Measurements from ENCODE around the gene UBIAD1. TPM values are rescaled to one million over a fixed set of nuclear protein-coding genes. Genes with fewer than 3 reads are reported as not detected.
"Not testable (repeated sequence)": the region's sequence is repeated elsewhere in the genome, so short reads cannot be mapped to it uniquely, and the experiment has no call there.

The UBIAD1 gene
- total RNA-seq, 1 experiment from 2014 or later: 17.0 TPM

DNA sequence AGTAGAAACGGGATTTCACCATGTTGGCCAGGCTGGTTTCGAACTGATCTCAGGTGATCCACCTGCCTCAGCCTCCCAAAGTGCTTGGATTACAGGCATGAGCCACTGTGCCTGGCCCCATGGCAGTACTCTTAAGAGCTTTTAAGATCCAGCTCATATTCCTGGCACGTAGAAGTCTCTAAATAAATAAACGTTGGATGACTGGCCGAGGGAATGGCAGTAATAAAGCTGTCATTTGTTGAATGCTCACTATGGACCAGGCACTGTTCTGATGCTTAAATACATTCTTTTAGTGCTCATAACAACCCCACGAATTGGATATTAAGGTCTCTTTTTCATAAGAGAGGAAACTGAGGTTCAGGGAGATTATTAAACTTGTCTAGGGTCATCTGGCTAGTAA is 20.9 kb downstream of the UBIAD1 start:
- no peak overlapping the region for H3K4me3 Mint-ChIP-seq (ENCODE audit: unreplicated experiment)
- H3K36me3 Mint-ChIP-seq (ENCODE audit: insufficient read depth, unreplicated experiment): no peaks in the 10 kb centered on the region
- no peaks in the 10 kb centered on the region for H3K27me3 Mint-ChIP-seq (ENCODE audit: insufficient read depth, unreplicated experiment)
- DNase-seq: no peak
- no peak for TF ChIP-seq CTCF (IDR thresholded peaks at IDR 0.05; ENCODE audit: insufficient read depth in 1 of 2, low read depth in 1 of 2, low read length in 1 of 2, severe bottlenecking in 1 of 2, unreplicated experiment in 1 of 2)
- intact Hi-C loops (cut with micrococcal nuclease; ENCODE audit: unreplicated experiment): no loop called here
- Histone ChIP-seq H3K9me3 (no peaks in the 10 kb centered on the region), H3K27me3 (replicated peaks; ENCODE audit: control insufficient read depth, insufficient read depth, low read length) (no peaks in the 10 kb centered on the region), H3K4me1 (no peaks in the 10 kb centered on the region; the same call in 1 of the 2 replicates), H3K36me3 (ENCODE audit: control insufficient read depth, insufficient read depth, low read length) (no peaks in the 10 kb centered on the region), H3K4me3 (ENCODE audit: low read depth, low read length) (no peak overlapping the region)
- BruUV-seq (replicated peaks): no TSS peak
- POLR2A ChIA-PET: no interaction called here
- CTCF ChIA-PET: no interaction called here
- H3K27ac Mint-ChIP-seq (ENCODE audit: unreplicated experiment): no peak overlapping the region
- no peaks in the 10 kb centered on the region for H3K9me3 Mint-ChIP-seq (ENCODE audit: unreplicated experiment)
- no peaks in the 10 kb centered on the region for H3K4me1 Mint-ChIP-seq (ENCODE audit: low read depth, unreplicated experiment)

- Histone ChIP-seq H3K4me1 (no peaks in the 10 kb centered on the region; the same call in 1 of the 2 replicates), H3K36me3 (ENCODE audit: control insufficient read depth, insufficient read depth, low read length) (no peaks in the 10 kb centered on the region), H3K27me3 (replicated peaks; ENCODE audit: control insufficient read depth, insufficient read depth, low read length) (no peaks in the 10 kb centered on the region), H3K4me3 (ENCODE audit: low read depth, low read length) (no peak overlapping the region), H3K9me3 (no peaks in the 10 kb centered on the region)
- no TSS peak for BruUV-seq (replicated peaks)
- Mint-ChIP-seq H3K27me3 (ENCODE audit: insufficient read depth, unreplicated experiment) (no peaks in the 10 kb centered on the region), H3K4me1 (ENCODE audit: low read depth, unreplicated experiment) (no peaks in the 10 kb centered on the region), H3K9me3 (ENCODE audit: unreplicated experiment) (no peaks in the 10 kb centered on the region), H3K27ac (ENCODE audit: unreplicated experiment) (no peak overlapping the region), H3K36me3 (ENCODE audit: insufficient read depth, unreplicated experiment) (no peaks in the 10 kb centered on the region), H3K4me3 (ENCODE audit: unreplicated experiment) (no peak overlapping the region)
- POLR2A ChIA-PET: no interaction called here
- no peak for DNase-seq
- TF ChIP-seq CTCF (IDR thresholded peaks at IDR 0.05; ENCODE audit: insufficient read depth in 1 of 2, low read depth in 1 of 2, low read length in 1 of 2, severe bottlenecking in 1 of 2, unreplicated experiment in 1 of 2): no peak
- intact Hi-C loops (cut with micrococcal nuclease; ENCODE audit: unreplicated experiment): no loop called here
- CTCF ChIA-PET: no interaction called here
Observed at GRCh38 chr1:11294951-11295350, 22.0 kb downstream of the UBIAD1 start.

GRCh38 chr1:11295905-11296304 is 22.9 kb downstream of the UBIAD1 start:
- no peak for TF ChIP-seq CTCF (IDR thresholded peaks at IDR 0.05; ENCODE audit: insufficient read depth in 1 of 2, low read depth in 1 of 2, low read length in 1 of 2, severe bottlenecking in 1 of 2, unreplicated experiment in 1 of 2)
- Mint-ChIP-seq H3K36me3 (ENCODE audit: insufficient read depth, unreplicated experiment) (no peaks in the 10 kb centered on the region), H3K4me3 (ENCODE audit: unreplicated experiment) (no peak overlapping the region), H3K27ac (ENCODE audit: unreplicated experiment) (no peak overlapping the region), H3K4me1 (ENCODE audit: low read depth, unreplicated experiment) (no peaks in the 10 kb centered on the region), H3K9me3 (ENCODE audit: unreplicated experiment) (no peaks in the 10 kb centered on the region), H3K27me3 (ENCODE audit: insufficient read depth, unreplicated experiment) (no peaks in the 10 kb centered on the region)
- Histone ChIP-seq H3K4me3 (ENCODE audit: low read depth, low read length) (no peak overlapping the region), H3K4me1 (no peaks in the 10 kb centered on the region; the same call in 1 of the 2 replicates), H3K27me3 (replicated peaks; ENCODE audit: control insufficient read depth, insufficient read depth, low read length) (no peaks in the 10 kb centered on the region), H3K9me3 (no peaks in the 10 kb centered on the region), H3K36me3 (ENCODE audit: control insufficient read depth, insufficient read depth, low read length) (no peaks in the 10 kb centered on the region)
- no TSS peak for BruUV-seq (replicated peaks)
- CTCF ChIA-PET: no interaction called here
- POLR2A ChIA-PET: no interaction called here
- no peak for DNase-seq
- intact Hi-C loops (cut with micrococcal nuclease; ENCODE audit: unreplicated experiment): no loop called here

DNA sequence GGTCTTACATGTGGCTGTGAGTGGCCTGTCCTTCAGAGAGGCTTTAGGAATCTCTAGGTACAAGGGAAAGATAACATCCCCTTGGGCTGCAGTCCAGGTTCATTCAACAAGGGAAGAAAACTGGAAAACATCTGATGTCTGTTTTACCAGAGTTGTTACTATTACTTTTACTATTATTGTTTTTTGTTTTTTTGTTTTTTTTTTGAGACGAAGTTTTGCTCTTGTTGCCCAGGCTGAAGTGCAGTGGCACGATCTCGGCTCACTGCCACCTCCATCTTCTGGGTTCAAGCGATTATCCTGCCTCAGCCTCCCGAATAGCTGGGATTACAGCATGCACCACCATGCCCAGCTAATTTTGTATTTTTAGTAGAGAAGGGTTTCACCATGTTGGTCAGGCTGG is 24.8 kb downstream of the UBIAD1 start:
- H3K27me3 ChIP-seq (replicated peaks; ENCODE audit: control insufficient read depth, insufficient read depth, low read length); BruUV-seq (replicated peaks); H3K9me3 ChIP-seq; H3K27ac Mint-ChIP-seq (ENCODE audit: unreplicated experiment); CTCF ChIA-PET; H3K4me3 ChIP-seq (ENCODE audit: low read depth, low read length); DNase-seq; H3K27me3 Mint-ChIP-seq (ENCODE audit: insufficient read depth, unreplicated experiment); H3K4me3 Mint-ChIP-seq (ENCODE audit: unreplicated experiment); H3K4me1 Mint-ChIP-seq (ENCODE audit: low read depth, unreplicated experiment); intact Hi-C loops (cut with micrococcal nuclease; ENCODE audit: unreplicated experiment); H3K9me3 Mint-ChIP-seq (ENCODE audit: unreplicated experiment); POLR2A ChIA-PET; H3K4me1 ChIP-seq; H3K36me3 Mint-ChIP-seq (ENCODE audit: insufficient read depth, unreplicated experiment); H3K36me3 ChIP-seq (ENCODE audit: control insufficient read depth, insufficient read depth, low read length): not testable (repeated sequence)

Measured in Caco-2 (cell line).